Pons (tissue), 1 donor: ENCODE data around the gene OR6K3.

ENCODE experiments used
- DNase-seq: peaks from one replicate; pipeline ENCODE4 v3.0.0-alpha.2; 2016; ENCODE audit warnings: low spot score

OR6K3 gene

DNA sequence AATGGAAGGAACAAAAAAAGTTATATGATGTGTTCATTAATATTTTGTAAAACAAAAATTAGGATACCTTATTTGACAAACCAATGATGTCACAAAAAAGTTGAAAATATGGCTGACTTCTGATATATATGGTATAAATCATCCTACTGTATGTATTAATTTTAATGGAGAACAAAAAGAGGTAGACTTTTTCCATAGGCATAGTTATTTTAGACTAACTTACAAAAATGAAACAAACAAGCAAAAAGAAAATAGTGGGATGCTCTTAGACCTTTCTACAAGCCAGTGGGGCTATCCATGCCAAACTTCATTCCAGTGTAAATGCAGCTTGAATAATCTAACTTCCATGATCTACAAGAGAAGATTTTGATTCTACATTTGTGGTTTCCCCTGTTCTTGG is 33.5 kb downstream of the OR6K3 start:
- no peak for DNase-seq

DNA sequence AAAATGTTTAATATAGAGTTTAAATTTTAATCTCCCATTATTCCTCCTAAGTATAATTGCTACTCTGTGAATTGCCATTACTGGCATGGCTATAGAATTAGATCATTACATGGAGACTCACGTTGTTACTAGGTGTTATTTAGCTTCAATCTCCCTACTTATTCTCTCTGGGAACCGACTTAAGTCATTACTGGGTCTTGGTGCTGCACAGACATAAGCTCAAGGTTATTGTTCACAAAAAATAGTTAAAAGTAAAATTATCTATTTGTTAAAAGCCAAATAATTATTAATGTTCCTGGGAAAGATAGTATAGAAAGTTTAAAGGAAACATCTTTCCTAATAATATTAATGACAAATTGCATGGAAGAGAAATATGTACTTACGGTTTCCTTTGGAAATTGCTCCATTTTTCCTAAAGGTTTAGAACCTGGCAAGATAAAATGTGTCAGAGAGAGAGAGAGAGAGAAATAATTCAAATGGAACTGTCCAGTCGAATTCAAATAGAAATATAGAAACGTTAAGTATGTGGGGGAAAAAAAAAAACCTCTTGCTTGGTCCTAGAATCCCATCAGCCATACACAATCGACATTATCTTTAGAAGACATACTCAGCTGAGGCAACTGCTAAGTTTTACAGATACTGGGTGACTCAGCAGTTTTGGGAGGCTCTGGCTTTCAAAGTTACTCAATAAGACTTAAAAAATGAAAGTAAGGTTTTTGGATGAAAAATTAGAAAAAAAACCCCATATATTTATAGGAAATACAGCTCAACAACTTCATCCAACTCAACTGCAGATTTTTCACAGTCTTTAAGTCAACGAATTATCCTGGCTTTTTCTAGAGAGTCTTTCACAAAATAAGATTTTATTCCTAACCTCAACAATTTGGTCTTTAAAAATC is 34.2 kb downstream of the OR6K3 start, which contains the start of gene SPTA1:
Gene SPTA1 (minus strand): TSS at position 605 of the 899 bp plus-strand sequence. CDS start 198 bp downstream, at position 407.
- no peak for DNase-seq

DNA sequence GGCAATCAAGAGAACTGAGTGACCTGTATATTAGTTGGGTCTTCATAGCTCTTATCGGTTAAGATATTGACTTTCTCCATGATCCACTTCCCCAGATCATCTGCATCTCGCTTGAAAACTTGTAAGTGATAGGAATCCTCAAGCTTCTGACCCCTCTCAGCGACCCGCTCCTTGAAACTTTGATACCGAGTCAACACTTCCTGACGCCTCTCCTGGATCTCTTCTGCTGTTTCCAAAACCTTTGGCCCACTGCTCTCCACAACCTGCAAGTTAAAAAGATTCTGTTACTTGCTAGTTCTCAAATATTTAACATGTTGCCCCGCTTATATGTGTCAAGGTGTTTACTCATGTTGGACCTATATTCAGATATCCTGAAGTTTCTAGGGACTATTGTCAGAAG is 35.4 kb downstream of the OR6K3 start:
- no peak for DNase-seq

DNA sequence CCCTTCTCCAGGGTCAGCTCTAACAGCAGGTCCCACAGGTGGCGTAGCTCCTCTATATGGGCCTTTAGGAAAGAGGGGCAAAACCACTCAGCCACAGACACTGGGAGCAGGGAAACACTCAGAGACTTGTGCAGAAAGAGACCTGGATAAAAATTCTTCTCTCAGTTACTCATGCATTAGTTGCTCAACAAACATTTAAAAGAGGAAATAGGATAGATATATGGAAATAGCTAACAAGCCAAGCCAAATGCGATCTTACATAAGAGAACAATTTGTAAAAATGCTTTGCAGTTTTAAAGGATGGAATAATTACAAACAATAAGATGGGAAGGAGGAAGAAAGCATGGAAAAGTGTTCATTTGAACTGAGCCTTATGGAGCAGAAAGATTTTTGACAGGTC is 38.9 kb downstream of the OR6K3 start:
- no peak for DNase-seq

DNA sequence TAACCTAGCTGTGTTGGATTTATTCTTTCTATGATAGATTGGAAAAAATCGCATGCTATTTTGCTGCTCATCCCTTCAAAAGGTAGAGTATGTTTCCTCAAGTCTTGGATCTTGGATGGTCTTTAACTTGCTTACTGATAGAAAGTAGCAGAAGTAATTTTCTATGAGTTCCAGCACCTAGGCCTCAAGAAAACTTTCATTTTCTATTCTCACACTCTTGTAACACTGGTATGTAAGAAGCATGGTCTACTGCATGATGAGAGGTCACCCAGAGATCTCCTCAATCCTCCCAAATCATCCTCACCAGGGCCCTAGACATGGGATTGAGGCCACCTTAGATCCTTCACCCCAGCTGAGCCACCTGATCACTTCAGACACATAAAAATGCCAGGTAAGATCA is 41.2 kb downstream of the OR6K3 start:
- no peak for DNase-seq

DNA sequence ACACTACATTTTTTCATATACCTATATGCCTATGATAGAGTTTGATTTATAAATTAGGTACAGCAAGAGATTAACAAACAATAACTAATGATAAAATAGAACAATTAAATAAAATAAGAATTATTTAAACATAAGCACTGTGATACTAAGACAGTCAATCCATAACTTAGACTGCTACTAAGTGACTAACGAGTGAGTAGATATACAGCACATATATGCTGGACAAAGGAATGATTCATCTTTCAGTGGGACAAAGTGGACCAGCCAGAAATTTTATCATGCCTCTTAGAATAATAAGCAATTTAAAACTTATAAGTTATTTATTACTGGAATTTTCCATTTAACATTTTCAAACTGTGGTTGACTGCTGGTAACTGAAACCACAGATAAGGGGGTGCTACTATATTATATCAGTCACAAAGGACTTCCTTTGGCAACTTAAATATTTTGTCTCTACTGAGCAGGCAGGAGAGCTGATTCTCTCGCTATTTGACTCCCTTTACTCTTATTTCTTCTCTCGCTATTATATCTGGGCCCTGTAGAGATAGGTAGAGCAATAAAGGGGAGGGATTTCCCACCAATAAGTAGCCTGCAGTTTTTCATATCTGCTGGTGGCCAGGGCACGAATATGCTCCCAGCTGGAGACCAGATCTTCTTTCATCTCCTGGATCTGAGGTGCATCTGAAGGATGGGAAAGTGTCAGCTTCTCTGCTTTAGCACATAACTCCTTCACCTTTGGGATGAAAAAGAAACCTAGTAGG is 44.8 kb downstream of the OR6K3 start:
- no peak for DNase-seq

DNA sequence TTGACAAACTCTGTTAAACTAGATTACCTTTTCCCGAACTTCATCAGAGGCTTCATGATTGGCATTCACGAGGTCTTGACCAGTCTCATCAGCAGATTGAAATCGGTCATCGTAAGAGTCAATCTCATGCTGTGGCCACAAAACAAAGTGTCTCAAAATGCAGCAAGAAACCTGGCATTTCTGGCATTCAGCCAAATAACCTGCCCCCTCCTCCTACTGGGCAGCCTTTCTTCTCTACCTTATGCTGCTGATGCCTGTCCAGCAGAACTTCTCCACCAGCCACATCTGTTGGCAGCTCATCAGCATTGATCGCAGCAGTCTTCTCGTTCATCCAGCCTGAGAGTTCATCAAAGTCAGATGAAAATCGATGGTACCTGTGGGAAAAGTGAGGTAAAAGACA is 46.2 kb downstream of the OR6K3 start:
- no peak for DNase-seq
